HG03175 (cell line): Measurements from ENCODE around the gene ANKRD40CL.
"Not testable (repeated sequence)": the region's sequence is repeated elsewhere in the genome, so short reads cannot be mapped to it uniquely, and the experiment has no call there.

Experiments
- ATAC-seq: cut with Tn5 transposase; IDR thresholded peaks from one replicate; pipeline ENCODE4 v1.9.1; 2021; ENCODE audit warnings: mild to moderate bottlenecking, moderate library complexity; ENCODE audit not compliant: unreplicated experiment

Gene ANKRD40CL

GRCh38 chr17:50763716-50764475, 3.4 kb downstream of the ANKRD40CL start:
- ATAC-seq: no peak

DNA sequence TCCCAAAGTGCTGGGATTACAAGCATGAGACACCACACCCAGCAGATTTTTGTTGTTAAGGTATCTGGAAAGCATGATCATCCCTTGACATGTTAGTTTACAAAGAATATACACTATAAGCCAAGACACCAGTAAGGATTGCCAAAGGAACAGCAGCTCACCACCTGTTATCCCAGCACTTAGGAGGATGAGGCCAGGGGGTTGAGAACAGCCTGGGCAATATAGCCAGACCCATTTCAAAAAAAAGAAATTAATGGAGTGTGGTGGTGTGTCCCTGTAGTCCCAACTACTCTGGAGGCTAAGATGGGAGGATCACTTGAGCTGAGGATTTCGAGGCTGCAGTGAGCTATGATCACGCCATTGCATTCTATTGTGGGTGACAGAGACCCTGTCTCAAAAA, 5.1 kb downstream of the ANKRD40CL start:
- ATAC-seq: no peak

- no peak for ATAC-seq
Measured at GRCh38 chr17:50758989-50759544, 8.3 kb downstream of the ANKRD40CL start.

GRCh38 chr17:50758524-50758923, 8.8 kb downstream of the ANKRD40CL start:
- no peak for ATAC-seq

DNA sequence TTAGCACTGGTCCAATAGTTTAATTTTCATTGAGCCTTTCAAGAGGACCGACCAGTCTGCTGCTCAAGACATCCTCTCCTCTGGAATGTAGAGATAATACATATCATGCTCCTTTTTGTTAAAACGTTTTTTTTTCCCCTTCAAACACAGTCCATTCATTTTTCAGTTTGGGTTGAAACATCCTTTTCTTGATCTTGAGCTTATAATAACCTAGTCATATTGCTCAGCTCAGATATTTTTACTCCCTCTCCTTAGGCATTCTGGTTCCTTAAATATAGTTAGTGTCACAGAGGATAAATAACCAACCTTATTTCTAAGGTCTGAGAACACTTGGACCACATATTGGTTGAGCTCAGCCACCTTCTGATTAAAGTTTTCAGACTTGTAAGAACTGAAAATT, 12.8 kb downstream of the ANKRD40CL start:
- no peak for ATAC-seq

GRCh38 chr17:50749245-50749644, 18.1 kb downstream of the ANKRD40CL start:
- no peak for ATAC-seq

DNA sequence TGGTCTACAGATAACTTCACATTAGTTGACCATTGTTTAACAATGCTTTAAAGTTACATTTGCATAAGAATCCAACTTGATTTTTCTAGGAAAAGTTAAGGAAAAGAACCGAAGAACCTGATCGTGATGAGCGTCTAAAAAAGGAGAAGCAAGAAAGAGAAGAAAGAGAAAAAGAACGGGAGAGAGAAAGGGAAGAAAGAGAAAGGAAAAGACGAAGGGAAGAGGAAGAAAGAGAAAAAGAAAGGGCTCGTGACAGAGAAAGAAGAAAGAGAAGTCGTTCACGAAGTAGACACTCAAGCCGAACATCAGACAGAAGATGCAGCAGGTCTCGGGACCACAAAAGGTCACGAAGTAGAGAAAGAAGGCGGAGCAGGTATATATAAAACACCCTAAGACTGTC, 21.7 kb downstream of the ANKRD40CL start:
- no peak for ATAC-seq

GRCh38 chr17:50739098-50739497, 28.2 kb downstream of the ANKRD40CL start:
- no peak for ATAC-seq

DNA sequence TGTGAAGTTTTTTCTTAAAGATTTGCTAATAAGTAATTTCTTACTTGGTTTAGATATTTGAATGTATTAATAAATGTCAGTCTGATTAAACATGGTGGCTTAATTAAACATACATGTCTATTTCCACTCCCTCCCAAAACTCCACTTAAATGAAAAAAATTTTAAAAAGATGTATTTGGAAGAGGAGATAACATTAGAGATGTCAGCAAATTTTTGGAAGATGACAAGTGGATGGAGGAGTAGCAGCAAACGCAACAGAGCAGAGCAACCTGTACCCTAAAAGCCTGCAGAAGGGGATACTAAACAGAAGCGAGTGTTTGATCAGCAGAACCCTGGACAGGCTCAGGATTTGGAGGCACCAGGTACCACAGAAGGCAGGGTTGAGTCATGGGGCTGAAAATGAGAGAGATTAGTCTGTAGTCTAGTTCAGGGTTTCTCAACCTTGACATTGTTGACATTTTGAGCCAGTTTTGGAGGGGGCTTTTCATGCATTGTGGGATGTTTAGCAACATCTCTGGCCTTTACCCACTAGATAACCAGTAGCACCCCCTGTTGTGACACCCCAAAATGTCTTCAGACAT, 30.1 kb downstream of the ANKRD40CL start:
- no peak for ATAC-seq

- ATAC-seq: no peak
Measured at GRCh38 chr17:50735287-50735686, 32.0 kb downstream of the ANKRD40CL start.

DNA sequence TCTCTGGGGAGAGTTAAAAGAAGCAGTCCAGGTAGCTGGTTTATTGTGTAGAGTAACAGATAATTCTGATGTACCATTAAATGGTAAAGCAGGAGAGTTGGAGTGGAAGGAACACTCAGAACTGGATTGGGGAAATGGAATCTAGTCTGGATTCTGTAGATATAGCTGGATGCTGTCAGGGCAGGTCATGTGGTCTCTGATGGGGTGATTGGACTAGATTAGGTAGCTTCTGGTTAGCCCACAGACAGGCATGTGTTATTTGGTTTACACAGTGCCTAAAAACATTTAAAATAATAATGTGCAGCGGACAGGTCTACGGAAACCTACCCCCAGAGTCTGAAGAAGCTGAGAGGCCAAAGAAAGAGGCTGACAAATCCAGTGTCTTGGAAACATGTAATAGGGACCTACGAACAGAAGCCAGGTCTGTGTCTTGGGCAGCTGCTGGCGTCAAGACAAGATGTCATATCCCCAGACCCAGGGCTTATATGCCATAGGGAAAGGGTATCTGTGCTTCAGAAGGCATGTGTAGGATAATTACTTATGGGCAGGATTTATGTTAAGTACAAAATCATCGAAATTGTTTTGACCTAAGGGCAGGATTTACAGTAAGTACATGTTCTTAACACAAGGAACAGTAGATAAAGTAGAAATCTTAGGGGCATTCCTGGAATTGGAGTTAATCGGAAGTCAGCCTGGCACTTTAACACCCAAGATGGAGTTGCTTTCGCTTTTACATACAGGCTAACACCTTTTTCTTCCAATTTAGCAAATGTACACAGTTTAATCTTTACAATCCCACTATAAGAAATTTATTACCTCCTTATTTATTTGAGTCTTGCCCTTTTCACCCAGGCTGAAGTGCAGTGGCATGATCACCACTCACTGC, 35.5 kb downstream of the ANKRD40CL start:
- no peak for ATAC-seq

GRCh38 chr17:50728881-50729765, 38.2 kb downstream of the ANKRD40CL start:
- no peak for ATAC-seq

DNA sequence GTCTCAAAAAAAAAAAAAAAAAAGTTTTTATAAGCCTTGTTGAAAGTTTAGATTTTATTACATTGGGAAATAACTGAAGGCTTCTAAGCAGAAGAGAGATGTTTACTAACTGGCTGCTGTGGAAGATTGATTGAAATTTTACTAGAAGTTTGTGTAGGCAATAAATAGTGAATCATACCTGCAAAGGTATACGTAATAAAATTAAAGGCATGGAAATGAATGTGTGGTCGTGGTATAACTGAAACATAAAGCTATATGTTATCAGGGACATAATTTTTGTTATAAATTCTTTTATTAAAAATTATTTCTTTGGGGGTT, 39.2 kb downstream of the ANKRD40CL start:
- no peak for ATAC-seq

DNA sequence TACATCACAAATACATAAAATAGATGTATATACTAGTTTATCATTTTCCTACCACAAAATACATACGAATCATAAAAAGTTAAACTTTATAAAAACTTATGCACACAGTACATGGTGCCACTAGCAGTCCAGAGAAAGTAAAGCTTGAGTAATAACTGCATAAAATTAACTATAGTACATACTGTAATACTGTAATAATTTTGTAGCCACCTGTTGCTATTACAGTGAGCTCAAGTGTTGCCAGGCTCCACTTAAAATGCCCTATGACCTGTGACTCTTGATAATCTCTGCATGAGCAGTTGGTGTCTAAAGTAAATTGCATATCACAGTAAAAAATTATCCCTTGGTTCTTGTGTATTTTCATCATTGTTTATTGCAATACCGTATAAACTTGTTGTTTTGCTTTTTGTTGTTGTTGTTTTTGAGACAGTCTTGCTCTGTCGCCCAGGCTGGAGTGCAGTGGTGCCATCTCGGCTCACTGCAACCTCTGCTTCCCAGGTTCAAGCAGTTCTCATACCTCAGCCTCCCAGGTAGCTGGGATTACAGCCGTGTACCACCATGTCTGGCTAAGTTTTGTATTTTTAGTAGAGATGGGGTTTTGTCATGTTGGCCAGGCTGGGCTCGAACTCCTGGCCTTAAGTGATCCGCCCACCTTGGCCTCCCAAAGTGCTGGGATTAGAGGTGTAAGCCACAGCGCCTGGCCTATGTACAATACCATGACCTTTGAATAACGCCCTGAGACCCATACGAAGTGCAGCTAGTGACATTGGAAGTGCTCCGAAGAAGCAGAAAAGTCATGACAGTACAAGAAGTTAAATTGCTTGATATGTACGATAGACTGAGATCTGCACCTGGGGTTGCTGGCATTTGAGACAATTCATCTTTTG, 41.3 kb downstream of the ANKRD40CL start:
- no peak for ATAC-seq

GRCh38 chr17:50724622-50725021, 42.7 kb downstream of the ANKRD40CL start:
- not testable (repeated sequence) for ATAC-seq

- no peak for ATAC-seq
Measured at GRCh38 chr17:50722746-50723145, 44.6 kb downstream of the ANKRD40CL start.

DNA sequence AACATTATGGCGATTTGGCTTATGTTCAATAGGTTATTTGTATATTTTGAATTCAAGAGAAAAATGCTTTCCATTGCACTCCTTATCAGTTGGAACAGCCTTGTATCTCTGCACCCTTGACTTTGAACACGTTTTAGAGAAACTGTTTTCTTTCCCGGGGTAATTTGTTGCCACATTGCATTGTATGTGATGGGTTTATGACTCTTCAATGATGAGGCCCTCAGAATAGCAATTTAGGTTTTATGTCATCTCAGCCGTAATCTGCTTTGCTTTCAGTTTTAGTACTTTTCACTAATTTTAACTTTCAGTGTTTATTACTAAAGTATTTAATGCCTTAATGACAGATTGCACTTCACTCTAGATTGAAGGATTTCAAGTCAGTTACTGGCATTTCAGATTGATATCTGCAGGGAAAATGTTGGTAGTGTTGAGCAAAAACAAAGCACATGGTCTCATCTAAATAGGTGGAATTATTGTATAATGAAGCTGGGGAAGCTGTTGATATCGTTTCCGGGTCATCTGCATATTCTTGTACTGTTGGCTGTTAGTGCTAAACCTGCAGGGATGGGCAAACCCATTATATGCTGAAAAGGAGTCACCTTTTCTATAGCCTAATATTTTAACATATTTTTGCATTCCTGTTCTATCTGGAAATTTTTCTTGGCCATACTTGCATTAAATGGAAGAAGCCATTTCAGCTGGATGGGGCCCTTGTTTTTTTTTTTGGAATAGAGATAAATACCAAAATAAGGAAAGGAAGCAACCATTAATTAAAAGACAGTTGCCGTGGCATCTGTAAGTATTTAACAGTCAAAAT, 45.9 kb downstream of the ANKRD40CL start:
- ATAC-seq: no peak

GRCh38 chr17:50719924-50720794, 47.2 kb downstream of the ANKRD40CL start:
- ATAC-seq: no peak
